ENCODE results near the gene FIBP.

The FIBP gene

DNA sequence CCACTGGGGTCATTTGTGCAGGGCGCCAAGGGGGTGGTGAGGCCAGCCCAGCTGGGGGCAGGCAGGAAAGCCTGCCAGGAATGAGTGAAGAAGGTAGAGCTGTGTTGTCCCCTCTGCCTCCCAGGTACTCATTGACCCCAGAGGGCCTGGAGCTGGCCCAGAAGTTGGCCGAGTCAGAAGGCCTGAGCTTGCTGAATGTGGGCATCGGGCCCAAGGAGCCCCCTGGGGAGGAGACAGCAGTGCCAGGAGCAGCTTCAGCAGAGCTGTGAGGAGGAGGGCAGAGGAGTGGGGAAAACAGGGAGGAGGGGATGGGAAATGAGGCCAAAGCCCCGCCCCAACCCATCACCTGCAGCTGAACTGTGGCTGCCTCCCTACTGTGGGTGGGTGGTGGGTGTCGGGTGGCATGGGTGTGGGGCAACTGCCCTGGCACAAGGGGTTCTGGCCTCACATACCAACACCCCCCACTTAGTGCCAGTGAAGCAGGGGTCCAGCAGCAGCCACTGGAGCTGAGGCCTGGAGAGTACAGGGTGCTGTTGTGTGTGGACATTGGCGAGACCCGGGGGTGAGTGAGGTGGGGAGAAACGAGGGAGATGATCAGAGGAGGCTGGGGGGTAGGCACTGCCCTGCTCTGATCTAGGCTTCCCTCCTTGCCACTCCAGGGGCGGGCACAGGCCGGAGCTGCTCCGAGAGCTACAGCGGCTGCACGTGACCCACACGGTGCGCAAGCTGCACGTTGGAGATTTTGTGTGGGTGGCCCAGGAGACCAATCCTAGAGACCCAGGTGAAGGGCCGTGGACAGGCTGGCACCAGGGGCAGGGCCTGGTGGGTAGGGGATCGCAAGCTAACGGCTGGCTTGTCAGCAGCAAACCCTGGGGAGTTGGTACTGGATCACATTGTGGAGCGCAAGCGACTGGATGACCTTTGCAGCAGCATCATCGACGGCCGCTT lies 25.1 kb downstream of the FIBP start:
- TF ChIP-seq RAD21 (IDR thresholded peaks at IDR 0.05; ENCODE audit: low read depth), result no peak
- TF ChIP-seq, protein P1, sequence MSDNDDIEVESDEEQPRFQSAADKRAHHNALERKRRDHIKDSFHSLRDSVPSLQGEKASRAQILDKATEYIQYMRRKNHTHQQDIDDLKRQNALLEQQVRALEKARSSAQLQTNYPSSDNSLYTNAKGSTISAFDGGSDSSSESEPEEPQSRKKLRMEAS (IDR thresholded peaks at IDR 0.05), result no peak
- TF ChIP-seq NFIC (IDR thresholded peaks at IDR 0.05), result no peak
- no peak for TF ChIP-seq TAF1 (IDR thresholded peaks at IDR 0.05; ENCODE audit: low read depth)
- no peak for TF ChIP-seq TEAD4 (IDR thresholded peaks at IDR 0.05)
- no peak for TF ChIP-seq USF1 (IDR thresholded peaks at IDR 0.05)
- TF ChIP-seq TCF12 (IDR thresholded peaks at IDR 0.05; ENCODE audit: low read depth), result no peak
- TF ChIP-seq FOXM1 (IDR thresholded peaks at IDR 0.05; ENCODE audit: borderline replicate concordance, low read depth), result no peak
- TF ChIP-seq, protein P2, sequence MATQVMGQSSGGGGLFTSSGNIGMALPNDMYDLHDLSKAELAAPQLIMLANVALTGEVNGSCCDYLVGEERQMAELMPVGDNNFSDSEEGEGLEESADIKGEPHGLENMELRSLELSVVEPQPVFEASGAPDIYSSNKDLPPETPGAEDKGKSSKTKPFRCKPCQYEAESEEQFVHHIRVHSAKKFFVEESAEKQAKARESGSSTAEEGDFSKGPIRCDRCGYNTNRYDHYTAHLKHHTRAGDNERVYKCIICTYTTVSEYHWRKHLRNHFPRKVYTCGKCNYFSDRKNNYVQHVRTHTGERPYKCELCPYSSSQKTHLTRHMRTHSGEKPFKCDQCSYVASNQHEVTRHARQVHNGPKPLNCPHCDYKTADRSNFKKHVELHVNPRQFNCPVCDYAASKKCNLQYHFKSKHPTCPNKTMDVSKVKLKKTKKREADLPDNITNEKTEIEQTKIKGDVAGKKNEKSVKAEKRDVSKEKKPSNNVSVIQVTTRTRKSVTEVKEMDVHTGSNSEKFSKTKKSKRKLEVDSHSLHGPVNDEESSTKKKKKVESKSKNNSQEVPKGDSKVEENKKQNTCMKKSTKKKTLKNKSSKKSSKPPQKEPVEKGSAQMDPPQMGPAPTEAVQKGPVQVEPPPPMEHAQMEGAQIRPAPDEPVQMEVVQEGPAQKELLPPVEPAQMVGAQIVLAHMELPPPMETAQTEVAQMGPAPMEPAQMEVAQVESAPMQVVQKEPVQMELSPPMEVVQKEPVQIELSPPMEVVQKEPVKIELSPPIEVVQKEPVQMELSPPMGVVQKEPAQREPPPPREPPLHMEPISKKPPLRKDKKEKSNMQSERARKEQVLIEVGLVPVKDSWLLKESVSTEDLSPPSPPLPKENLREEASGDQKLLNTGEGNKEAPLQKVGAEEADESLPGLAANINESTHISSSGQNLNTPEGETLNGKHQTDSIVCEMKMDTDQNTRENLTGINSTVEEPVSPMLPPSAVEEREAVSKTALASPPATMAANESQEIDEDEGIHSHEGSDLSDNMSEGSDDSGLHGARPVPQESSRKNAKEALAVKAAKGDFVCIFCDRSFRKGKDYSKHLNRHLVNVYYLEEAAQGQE (IDR thresholded peaks at IDR 0.05; ENCODE audit: low read depth), result no peak
- no peak for TF ChIP-seq CEBPB (IDR thresholded peaks at IDR 0.05)
- no peak for TF ChIP-seq CREB1 (IDR thresholded peaks at IDR 0.05; ENCODE audit: low read depth)
- TF ChIP-seq ZBTB7A (IDR thresholded peaks at IDR 0.05; ENCODE audit: low read depth), result no peak
- TF ChIP-seq EGR1 (IDR thresholded peaks at IDR 0.05), result no peak

- TF ChIP-seq TAF1 (IDR thresholded peaks at IDR 0.05; ENCODE audit: low read depth) (no peak), EGR1 (IDR thresholded peaks at IDR 0.05) (no peak), USF1 (IDR thresholded peaks at IDR 0.05) (no peak)
- TF ChIP-seq, protein P1 (IDR thresholded peaks at IDR 0.05), result no peak
Observed at GRCh38 chr11:65862191-65862735, 26.0 kb downstream of the FIBP start.

DNA sequence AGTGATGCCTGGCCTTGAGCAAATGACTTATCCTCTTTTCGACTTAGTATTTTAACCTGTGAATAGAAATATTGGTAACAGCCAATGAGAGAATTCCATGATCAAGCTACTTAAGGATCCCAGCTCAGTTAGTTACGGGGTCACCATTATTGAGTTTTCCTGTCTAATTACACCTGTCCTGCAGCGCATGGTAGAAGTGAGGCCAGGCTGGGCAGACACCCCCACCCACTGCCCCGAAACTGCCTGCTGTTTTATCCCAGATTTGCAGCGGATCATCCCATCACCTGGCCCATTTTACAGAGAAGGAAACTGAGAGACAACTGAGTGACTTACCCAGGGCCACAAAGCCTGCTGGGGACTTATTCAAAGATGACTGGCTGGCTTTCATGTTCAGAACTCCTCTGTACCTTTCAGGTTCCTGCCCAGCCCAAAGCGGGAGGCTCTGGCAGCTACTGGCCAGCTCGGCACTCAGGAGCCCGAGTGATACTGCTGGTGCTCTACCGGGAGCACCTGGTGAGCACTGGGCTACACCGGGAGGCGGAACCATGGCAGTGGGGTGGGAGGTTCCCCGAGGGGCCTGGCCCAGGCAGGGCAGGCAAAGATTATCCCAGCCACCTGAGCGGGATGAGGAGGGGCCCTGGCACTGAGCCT lies 26.6 kb downstream of the FIBP start:
- TF ChIP-seq ZBTB7A (IDR thresholded peaks at IDR 0.05; ENCODE audit: low read depth), result no peak
- no peak for TF ChIP-seq CREB1 (IDR thresholded peaks at IDR 0.05; ENCODE audit: low read depth)
- no peak for TF ChIP-seq TCF12 (IDR thresholded peaks at IDR 0.05; ENCODE audit: low read depth)
- TF ChIP-seq, protein P1 (IDR thresholded peaks at IDR 0.05), result no peak
- TF ChIP-seq, protein P2 (IDR thresholded peaks at IDR 0.05; ENCODE audit: low read depth), result no peak
- no peak for TF ChIP-seq USF1 (IDR thresholded peaks at IDR 0.05)
- no peak for TF ChIP-seq YY1 (IDR thresholded peaks at IDR 0.05; ENCODE audit: low read depth)
- no peak for TF ChIP-seq RAD21 (IDR thresholded peaks at IDR 0.05; ENCODE audit: low read depth)
- TF ChIP-seq TEAD4 (IDR thresholded peaks at IDR 0.05), result no peak
- TF ChIP-seq EGR1 (IDR thresholded peaks at IDR 0.05), result no peak
- no peak for TF ChIP-seq CEBPB (IDR thresholded peaks at IDR 0.05)
- no peak for TF ChIP-seq TAF1 (IDR thresholded peaks at IDR 0.05; ENCODE audit: low read depth)
- TF ChIP-seq NFIC (IDR thresholded peaks at IDR 0.05), result no peak
- no peak for TF ChIP-seq EP300 (IDR thresholded peaks at IDR 0.05; ENCODE audit: borderline replicate concordance)
- TF ChIP-seq FOXM1 (IDR thresholded peaks at IDR 0.05; ENCODE audit: borderline replicate concordance, low read depth), result no peak

DNA sequence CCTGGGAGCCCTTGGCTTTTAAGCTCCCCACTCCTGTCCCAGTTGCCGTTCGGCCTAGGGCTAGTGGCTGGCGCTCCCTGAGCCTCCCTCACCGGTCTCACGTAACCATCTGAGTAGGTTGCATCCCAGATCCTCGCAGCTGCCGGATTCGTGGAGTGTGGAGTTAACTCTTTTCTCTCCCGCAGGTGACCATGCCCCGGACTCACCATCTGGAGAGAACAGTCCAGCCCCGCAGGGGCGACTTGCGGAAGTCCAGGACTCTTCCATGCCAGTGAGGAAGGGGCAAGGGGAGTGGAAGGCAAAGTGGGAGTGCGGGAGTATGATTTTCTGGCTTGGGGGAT lies 27.1 kb downstream of the FIBP start:
- TF ChIP-seq ZBTB7A (IDR thresholded peaks at IDR 0.05; ENCODE audit: low read depth) (no peak), TEAD4 (IDR thresholded peaks at IDR 0.05) (no peak), TAF1 (IDR thresholded peaks at IDR 0.05; ENCODE audit: low read depth) (no peak), TCF12 (IDR thresholded peaks at IDR 0.05; ENCODE audit: low read depth) (no peak), YY1 (IDR thresholded peaks at IDR 0.05; ENCODE audit: low read depth) (no peak), FOXM1 (IDR thresholded peaks at IDR 0.05; ENCODE audit: borderline replicate concordance, low read depth) (no peak), RAD21 (IDR thresholded peaks at IDR 0.05; ENCODE audit: low read depth) (no peak), EGR1 (IDR thresholded peaks at IDR 0.05) (no peak), USF1 (IDR thresholded peaks at IDR 0.05) (no peak)
